NT2/D1 (cell line): Measurements from ENCODE around the gene C6.
"Not testable (repeated sequence)": the region's sequence is repeated elsewhere in the genome, so short reads cannot be mapped to it uniquely, and the experiment has no call there.

Experiments
- DNase-seq: peaks from one replicate; pipeline ENCODE4 v3.0.0-alpha.2; 2011; ENCODE audit warnings: low read depth, low spot score
- H3K27me3 ChIP-seq: 2 replicates; pipeline ENCODE4 v1.6.0; 2011; ENCODE audit warnings: mild to moderate bottlenecking; ENCODE audit not compliant: insufficient read length, insufficient read depth
- H3K36me3 ChIP-seq: 2 replicates; pipeline ENCODE4 v1.6.1; 2011; ENCODE audit warnings: mild to moderate bottlenecking, low read length, mixed read lengths; ENCODE audit not compliant: insufficient read depth, insufficient read length
- H3K4me1 ChIP-seq: 2 replicates; pipeline ENCODE4 v1.5.1; 2011; ENCODE audit not compliant: insufficient read depth, insufficient read length
- H3K4me3 ChIP-seq: 2 replicates; pipeline ENCODE4 v1.5.1; 2011; ENCODE audit warnings: low read depth; ENCODE audit not compliant: insufficient read length
- H3K9ac ChIP-seq: 2 replicates; pipeline ENCODE4 v1.6.0; 2011; ENCODE audit warnings: low read depth; ENCODE audit not compliant: insufficient read length
- H3K9me3 ChIP-seq: 2 replicates; pipeline ENCODE4 v1.5.1; 2011; ENCODE audit warnings: mild to moderate bottlenecking, low read length; ENCODE audit not compliant: insufficient read depth
- SUZ12 ChIP-seq: IDR thresholded peaks from 2 replicates; pipeline ENCODE4 v1.6.1; 2011; ENCODE audit not compliant: insufficient read length, insufficient read depth; ENCODE audit errors: extremely low read depth
- YY1 ChIP-seq: IDR thresholded peaks from 2 replicates; pipeline ENCODE4 v1.6.1; 2011; ENCODE audit not compliant: insufficient read length, insufficient read depth
- ZNF274 ChIP-seq: IDR thresholded peaks from 2 replicates; pipeline ENCODE4 v1.6.1; 2011; ENCODE audit warnings: mild to moderate bottlenecking, low read depth, low read length

C6 gene

DNA sequence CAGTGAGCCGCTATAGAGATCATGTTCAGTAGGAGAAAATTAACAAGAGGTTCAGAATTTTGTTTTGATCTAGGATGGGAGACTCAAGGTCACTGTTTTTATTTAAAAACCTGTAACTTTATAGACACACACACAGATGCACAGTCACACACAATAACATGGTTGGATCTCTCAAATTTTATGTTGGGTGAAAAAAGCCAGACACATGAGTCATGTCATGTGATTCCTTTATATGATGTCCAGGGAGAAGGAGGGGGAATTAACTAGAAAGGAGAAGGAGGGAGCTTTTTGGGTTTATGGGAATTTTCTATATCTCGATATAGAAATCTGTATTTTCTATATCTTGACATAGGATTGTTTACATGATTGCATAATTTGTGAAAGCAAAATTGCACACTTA, 17.1 kb downstream of the C6 start:
- no peak for DNase-seq
- Histone ChIP-seq H3K4me3 (no peak overlapping the region), H3K36me3 (no peaks in the 10 kb centered on the region), H3K9ac (no peak overlapping the region), H3K27me3 (no peaks in the 10 kb centered on the region), H3K9me3 (no peaks in the 10 kb centered on the region), H3K4me1 (no peaks in the 10 kb centered on the region)
- TF ChIP-seq ZNF274 (no peak), SUZ12 (no peak), YY1 (no peak)

DNA sequence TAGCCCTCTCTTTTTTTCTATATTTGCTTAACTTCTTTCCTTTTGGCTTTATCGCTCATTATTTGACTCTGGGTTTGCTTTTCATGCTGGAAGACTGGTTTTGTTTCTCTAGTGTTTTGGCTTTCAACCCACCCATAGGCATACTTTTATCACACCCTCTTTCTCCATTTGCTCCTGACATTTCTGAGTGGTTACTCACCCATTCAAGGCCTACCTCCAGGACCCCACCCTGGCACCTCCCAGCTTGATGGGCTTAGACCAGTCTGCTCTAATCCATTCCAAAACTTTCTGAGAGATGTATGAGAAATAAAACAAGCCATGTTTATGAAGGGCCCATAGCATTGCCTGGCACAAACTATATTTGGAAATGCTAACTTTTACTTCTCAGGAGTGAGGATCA, 18.1 kb downstream of the C6 start:
- DNase-seq, result no peak
- TF ChIP-seq SUZ12, result no peak
- TF ChIP-seq ZNF274, result no peak
- TF ChIP-seq YY1, result no peak
- H3K9me3 ChIP-seq, result no peaks in the 10 kb centered on the region
- H3K27me3 ChIP-seq, result no peaks in the 10 kb centered on the region
- no peaks in the 10 kb centered on the region for H3K36me3 ChIP-seq
- H3K9ac ChIP-seq, result no peak overlapping the region
- H3K4me3 ChIP-seq, result no peak overlapping the region
- H3K4me1 ChIP-seq, result no peaks in the 10 kb centered on the region

GRCh38 chr5:41194339-41194738, 19.0 kb downstream of the C6 start:
- no peaks in the 10 kb centered on the region for H3K4me1 ChIP-seq
- TF ChIP-seq YY1 (no peak), SUZ12 (no peak), ZNF274 (no peak)
- no peaks in the 10 kb centered on the region for H3K36me3 ChIP-seq
- H3K4me3 ChIP-seq, result no peak overlapping the region
- H3K27me3 ChIP-seq, result no peaks in the 10 kb centered on the region
- no peaks in the 10 kb centered on the region for H3K9me3 ChIP-seq
- DNase-seq, result no peak
- H3K9ac ChIP-seq, result no peak overlapping the region

GRCh38 chr5:41193456-41194205, 19.7 kb downstream of the C6 start:
- TF ChIP-seq SUZ12 (no peak), YY1 (no peak), ZNF274 (no peak)
- Histone ChIP-seq H3K27me3 (no peaks in the 10 kb centered on the region), H3K36me3 (no peaks in the 10 kb centered on the region), H3K9me3 (no peaks in the 10 kb centered on the region), H3K4me1 (no peaks in the 10 kb centered on the region), H3K4me3 (no peak overlapping the region), H3K9ac (no peak overlapping the region)
- no peak for DNase-seq

GRCh38 chr5:41191249-41191648, 22.1 kb downstream of the C6 start:
- Histone ChIP-seq H3K36me3 (no peaks in the 10 kb centered on the region), H3K4me3 (no peak overlapping the region), H3K4me1 (no peaks in the 10 kb centered on the region), H3K9ac (no peak overlapping the region), H3K27me3 (no peaks in the 10 kb centered on the region), H3K9me3 (no peaks in the 10 kb centered on the region)
- TF ChIP-seq SUZ12 (no peak), YY1 (no peak), ZNF274 (no peak)
- DNase-seq, result no peak

GRCh38 chr5:41186143-41186542, 27.2 kb downstream of the C6 start:
- DNase-seq, result no peak
- H3K9ac ChIP-seq, result no peak overlapping the region
- H3K27me3 ChIP-seq, result no peaks in the 10 kb centered on the region
- no peaks in the 10 kb centered on the region for H3K9me3 ChIP-seq
- H3K4me3 ChIP-seq, result no peak overlapping the region
- H3K4me1 ChIP-seq, result no peaks in the 10 kb centered on the region
- H3K36me3 ChIP-seq, result no peaks in the 10 kb centered on the region
- TF ChIP-seq SUZ12, result no peak
- no peak for TF ChIP-seq YY1
- TF ChIP-seq ZNF274, result no peak

- H3K27me3 ChIP-seq, H3K36me3 ChIP-seq, DNase-seq, H3K4me3 ChIP-seq, H3K9ac ChIP-seq, H3K9me3 ChIP-seq, H3K4me1 ChIP-seq: not testable (repeated sequence)
These were observed 30.0 kb downstream of the C6 start for GRCh38 chr5:41183331-41183730.
